Stimulated activated CD8-positive, alpha-beta memory T cell treated with anti-CD3 and anti-CD28 coated beads, Interleukin-15, amount 100 ng/mL, for 1 hour (primary cell): ENCODE measurements around the gene CCDC33.
"Not testable (repeated sequence)": the region's sequence is repeated elsewhere in the genome, so short reads cannot be mapped to it uniquely, and the experiment has no call there.

Experiments
- DNase-seq: peaks from one replicate; pipeline ENCODE4 v3.0.0-alpha.2; 2020; ENCODE audit warnings: low read depth

CCDC33 gene

GRCh38 chr15:74336061-74337005 lies 100.2 kb downstream of the CCDC33 start:
- no peak for DNase-seq

- DNase-seq: no peak
These were observed 101.0 kb downstream of the CCDC33 start for GRCh38 chr15:74337146-74337545.

- DNase-seq: no peak
These were observed 101.6 kb downstream of the CCDC33 start for GRCh38 chr15:74337607-74338211.

- no peak for DNase-seq
These were observed 102.5 kb downstream of the CCDC33 start for GRCh38 chr15:74338676-74339075.

- no peak for DNase-seq
These were observed 103.2 kb downstream of the CCDC33 start for GRCh38 chr15:74339371-74339770.

GRCh38 chr15:74340150-74340549 lies 104.0 kb downstream of the CCDC33 start:
- DNase-seq: no peak

GRCh38 chr15:74343127-74343796 lies 107.1 kb downstream of the CCDC33 start:
- DNase-seq: no peak

- no peak for DNase-seq
These were observed 107.6 kb downstream of the CCDC33 start for GRCh38 chr15:74343797-74344127.

GRCh38 chr15:74345051-74345450 lies 108.9 kb downstream of the CCDC33 start:
- no peak for DNase-seq

GRCh38 chr15:74347757-74348250 lies 111.7 kb downstream of the CCDC33 start:
- DNase-seq: no peak

GRCh38 chr15:74349241-74349778 lies 113.2 kb downstream of the CCDC33 start:
- DNase-seq: no peak

- no peak for DNase-seq
These were observed 114.5 kb downstream of the CCDC33 start for GRCh38 chr15:74350295-74351275.

- DNase-seq: no peak
These were observed 115.5 kb downstream of the CCDC33 start for GRCh38 chr15:74351670-74352069.

- DNase-seq: no peak
These were observed 116.3 kb downstream of the CCDC33 start for GRCh38 chr15:74352393-74352910.

GRCh38 chr15:74353992-74354391 lies 117.9 kb downstream of the CCDC33 start:
- not testable (repeated sequence) for DNase-seq

GRCh38 chr15:74356050-74356449 lies 119.9 kb downstream of the CCDC33 start:
- DNase-seq: not testable (repeated sequence)

- DNase-seq: not testable (repeated sequence)
These were observed 121.4 kb downstream of the CCDC33 start for GRCh38 chr15:74357514-74357913.

GRCh38 chr15:74359376-74359775 lies 123.2 kb downstream of the CCDC33 start:
- not testable (repeated sequence) for DNase-seq

GRCh38 chr15:74360855-74361254 lies 124.7 kb downstream of the CCDC33 start:
- not testable (repeated sequence) for DNase-seq

- DNase-seq: no peak
These were observed 126.4 kb downstream of the CCDC33 start for GRCh38 chr15:74362482-74362881.
